ENCODE results near the gene SLC19A2.
"Not testable (repeated sequence)": the region's sequence is repeated elsewhere in the genome, so short reads cannot be mapped to it uniquely, and the experiment has no call there.

SLC19A2 gene

GRCh38 chr1:169485431-169486280 lies at the start of gene SLC19A2:
Gene SLC19A2, minus strand, starts transcription at chr1:169485944. Its CDS starts 178 bp downstream, at chr1:169485766.
- peak; percentile 98 for DNase-seq (ENCODE audit: low spot score)

GRCh38 chr1:169534653-169535052 lies 48.9 kb upstream of the SLC19A2 start:
- no peak for DNase-seq (ENCODE audit: low spot score)

- DNase-seq (ENCODE audit: low spot score) = not testable (repeated sequence)
Observed at GRCh38 chr1:169533528-169534190, 47.9 kb upstream of the SLC19A2 start.

GRCh38 chr1:169530448-169530847 lies 44.7 kb upstream of the SLC19A2 start:
- no peak for DNase-seq (ENCODE audit: low spot score)

DNA sequence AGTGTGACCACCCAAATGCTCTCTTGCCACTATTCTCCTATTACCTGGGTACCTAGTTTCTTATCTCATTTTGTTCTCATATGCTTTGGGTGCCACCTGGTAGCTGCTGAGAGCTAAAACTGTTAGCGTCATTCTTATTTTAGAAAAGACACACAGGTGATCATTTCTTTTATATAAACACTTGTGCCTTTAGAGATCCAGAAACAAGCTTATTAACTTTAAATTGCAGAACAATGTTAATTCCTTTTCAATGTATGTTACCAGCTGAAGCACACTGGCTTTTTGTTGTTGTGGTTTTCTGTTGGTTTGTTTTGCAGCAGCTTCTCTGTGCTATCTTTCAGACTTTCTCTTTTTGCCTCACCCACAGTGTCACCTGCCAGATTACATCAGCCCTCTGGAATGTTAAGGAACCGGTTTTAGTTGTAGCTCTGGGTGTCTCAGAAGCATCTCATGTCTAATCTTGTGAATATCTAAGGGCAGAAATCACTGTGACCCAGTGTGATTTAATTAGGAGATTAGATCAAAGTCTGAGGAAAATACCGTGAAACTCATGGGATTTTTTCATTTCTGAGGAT lies 43.4 kb upstream of the SLC19A2 start:
- peak; percentile 43 for DNase-seq (ENCODE audit: low spot score)

GRCh38 chr1:169528215-169529067 lies 42.7 kb upstream of the SLC19A2 start:
- DNase-seq (ENCODE audit: low spot score) = no peak

DNA sequence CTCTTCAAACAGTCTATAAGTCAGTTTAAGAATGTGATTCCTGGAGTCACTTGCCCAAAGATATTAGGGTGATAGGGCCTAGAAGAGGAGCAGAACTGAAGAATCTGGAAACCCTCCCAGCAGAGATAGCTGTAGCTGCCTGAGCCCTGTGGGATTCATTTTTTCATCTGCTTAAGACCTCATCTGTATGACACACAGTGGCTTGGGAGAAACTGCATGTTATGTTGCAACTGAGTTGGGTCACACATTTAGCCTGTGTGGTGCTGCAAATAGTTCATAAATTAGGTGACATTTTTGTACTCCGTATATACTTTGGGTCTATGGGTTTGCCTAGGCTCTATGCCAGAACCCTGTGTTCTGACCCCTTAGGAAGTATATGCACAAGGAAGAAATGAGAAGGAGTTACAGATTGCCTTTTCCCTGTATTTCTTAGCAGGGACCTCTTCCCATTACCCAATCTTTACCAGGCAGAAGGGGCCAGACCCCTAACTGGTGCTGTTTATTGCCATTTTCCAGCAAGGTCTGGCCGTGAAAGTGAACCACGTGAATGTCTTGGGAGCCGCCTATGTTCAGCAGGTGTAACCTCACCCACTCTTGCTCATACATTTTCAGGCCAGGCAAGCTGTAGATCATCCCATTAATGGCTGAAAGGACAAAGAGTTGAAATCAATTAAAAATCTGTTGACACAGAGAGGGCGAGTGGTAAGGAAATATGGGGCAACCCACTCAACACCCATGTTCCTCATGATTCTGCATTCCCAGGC lies 41.9 kb upstream of the SLC19A2 start:
- DNase-seq (ENCODE audit: low spot score) = no peak

GRCh38 chr1:169527001-169527400 lies 41.3 kb upstream of the SLC19A2 start:
- DNase-seq (ENCODE audit: low spot score) = no peak

DNA sequence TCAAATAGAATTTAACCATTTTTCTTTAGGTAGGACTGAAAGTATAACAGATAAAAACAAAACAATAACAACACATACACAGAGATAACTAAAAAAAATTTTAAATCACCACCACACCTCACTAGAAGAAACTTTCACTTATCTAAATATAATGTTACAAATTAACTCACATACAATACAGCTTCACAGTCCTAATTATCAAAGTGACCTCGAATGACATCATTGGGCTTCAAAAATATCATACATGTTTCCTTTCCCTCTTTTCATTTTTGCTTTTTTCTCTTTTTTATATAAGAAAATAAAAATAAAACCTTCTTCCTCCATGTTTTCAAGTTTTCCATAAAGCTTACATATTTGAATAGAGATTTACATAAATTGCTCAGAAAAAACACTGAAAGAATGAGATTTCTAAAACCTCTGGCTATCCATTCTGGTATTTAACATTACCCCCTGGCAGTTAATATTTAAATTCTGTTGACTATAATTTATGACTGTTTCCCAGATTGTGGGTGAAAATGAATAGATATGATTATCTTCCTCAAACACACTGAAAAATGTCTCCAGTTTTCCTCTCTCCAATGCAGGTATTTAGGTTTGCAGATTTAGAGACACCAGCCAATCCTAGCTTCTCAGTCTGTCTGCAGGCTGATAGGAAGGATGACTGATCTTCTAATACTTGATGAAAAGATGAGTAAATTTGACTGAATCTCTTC lies 40.5 kb upstream of the SLC19A2 start:
- no peak for DNase-seq (ENCODE audit: low spot score)

GRCh38 chr1:169525391-169525790 lies 39.6 kb upstream of the SLC19A2 start:
- no peak for DNase-seq (ENCODE audit: low spot score)

DNA sequence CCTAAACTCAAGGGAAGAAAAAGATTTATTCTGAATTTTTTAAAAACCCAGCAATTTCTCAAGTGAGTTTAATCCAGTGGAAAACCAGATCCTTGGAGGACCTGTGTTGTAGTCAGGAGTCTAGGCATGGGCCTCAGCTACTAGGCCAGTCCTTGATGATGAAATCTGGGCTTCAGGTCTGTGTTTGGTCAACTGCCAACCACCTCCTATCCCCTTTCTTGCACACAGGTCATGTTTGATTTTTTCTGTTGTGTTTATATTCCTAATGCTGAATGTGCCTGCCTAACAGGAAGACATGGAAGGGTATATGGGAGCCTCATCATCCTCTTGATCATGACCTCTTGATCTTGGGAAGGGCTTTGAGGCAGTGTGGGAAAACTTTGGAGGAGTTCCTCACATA lies 38.2 kb upstream of the SLC19A2 start:
- no peak for DNase-seq (ENCODE audit: low spot score)

- no peak for DNase-seq (ENCODE audit: low spot score)
Observed at GRCh38 chr1:169521226-169521625, 35.5 kb upstream of the SLC19A2 start.

GRCh38 chr1:169517558-169518186 lies 31.9 kb upstream of the SLC19A2 start:
- no peak for DNase-seq (ENCODE audit: low spot score)

GRCh38 chr1:169515641-169516040 lies 29.9 kb upstream of the SLC19A2 start:
- no peak for DNase-seq (ENCODE audit: low spot score)

- no peak for DNase-seq (ENCODE audit: low spot score)
Observed at GRCh38 chr1:169514566-169515270, 29.0 kb upstream of the SLC19A2 start.

DNA sequence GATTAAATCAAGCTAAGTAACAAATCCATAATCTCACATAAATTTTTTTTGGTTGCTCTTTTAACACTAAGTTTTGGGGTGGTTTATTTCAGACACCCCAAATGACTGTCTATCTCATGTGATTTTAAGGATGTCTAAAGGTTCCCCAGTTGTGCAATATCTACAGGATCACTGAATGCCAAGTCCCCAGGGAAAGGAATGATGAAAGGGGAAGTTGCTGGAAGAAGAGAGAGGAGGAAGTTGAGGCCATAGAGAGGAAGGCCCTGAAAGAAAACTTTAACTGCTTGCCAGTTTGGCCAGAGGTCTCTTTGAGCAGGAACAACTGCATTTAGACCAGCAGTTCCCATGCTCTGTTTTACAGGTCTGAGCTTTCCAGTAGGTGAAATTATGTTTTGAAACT lies 27.5 kb upstream of the SLC19A2 start:
- DNase-seq (ENCODE audit: low spot score) = no peak

DNA sequence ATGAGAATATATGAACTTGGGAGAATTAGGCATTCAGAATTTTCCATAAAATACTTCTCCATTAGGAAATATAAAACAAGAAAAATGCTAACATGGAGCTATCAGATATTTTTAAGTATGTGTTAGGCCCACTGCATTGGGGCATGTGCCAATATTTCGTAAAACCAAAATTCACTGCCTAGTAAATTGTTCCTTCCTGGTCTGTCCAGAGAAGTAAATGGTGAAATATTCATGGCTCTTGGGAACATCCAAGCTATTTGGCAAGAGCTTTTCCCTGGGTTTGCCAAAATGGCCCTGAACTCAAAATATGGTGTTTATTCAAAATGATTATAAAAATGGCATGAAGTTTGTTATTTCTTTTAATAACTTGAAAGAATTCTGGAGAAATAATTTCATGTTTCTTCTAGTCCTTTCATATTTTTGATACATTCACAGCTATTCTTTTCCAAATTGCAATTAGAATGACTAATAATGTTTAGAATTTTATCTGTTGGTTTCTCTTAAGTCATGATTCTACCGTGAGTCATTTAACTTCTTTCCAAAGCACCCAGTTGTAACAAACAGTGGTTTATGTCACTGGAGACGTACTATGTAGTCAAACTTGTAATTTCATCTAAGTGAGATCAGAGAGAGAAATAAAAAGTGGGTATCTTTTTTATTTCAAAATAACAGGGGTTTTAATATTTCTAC lies 25.7 kb upstream of the SLC19A2 start:
- DNase-seq (ENCODE audit: low spot score) = no peak

GRCh38 chr1:169510060-169510459 lies 24.3 kb upstream of the SLC19A2 start:
- no peak for DNase-seq (ENCODE audit: low spot score)

DNA sequence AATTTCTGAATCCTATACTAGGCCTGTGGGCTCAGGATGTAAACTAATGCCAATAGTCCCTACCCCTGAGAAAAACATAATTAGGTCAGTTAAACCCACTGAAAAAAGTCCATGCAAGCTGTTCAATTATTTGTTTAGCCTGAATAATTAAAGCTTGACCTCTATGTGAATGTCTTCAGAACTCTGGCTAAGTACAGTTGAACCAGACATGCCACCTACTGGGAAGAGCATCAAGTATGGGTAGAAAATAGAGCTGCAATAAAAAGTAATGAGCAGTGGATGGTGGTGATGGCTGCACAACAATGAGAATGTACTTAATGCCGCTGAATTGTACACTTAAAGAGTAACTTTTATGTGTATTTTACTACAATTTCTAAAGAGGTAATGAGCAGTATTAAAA lies 23.6 kb upstream of the SLC19A2 start:
- DNase-seq (ENCODE audit: low spot score) = no peak
